NCI-H774 (cell line): ENCODE data around the gene TMEM116.
"Not testable (repeated sequence)": the region's sequence is repeated elsewhere in the genome, so short reads cannot be mapped to it uniquely, and the experiment has no call there.

Experiments
- DNase-seq: peaks from one replicate; lab custom pipeline; 2025; lab: John Stamatoyannopoulos, UW

TMEM116 gene

GRCh38 chr12:111976291-111976690 lies 36.7 kb downstream of the TMEM116 start:
- no peak for DNase-seq

GRCh38 chr12:111975161-111975931 lies 37.6 kb downstream of the TMEM116 start:
- DNase-seq = no peak

DNA sequence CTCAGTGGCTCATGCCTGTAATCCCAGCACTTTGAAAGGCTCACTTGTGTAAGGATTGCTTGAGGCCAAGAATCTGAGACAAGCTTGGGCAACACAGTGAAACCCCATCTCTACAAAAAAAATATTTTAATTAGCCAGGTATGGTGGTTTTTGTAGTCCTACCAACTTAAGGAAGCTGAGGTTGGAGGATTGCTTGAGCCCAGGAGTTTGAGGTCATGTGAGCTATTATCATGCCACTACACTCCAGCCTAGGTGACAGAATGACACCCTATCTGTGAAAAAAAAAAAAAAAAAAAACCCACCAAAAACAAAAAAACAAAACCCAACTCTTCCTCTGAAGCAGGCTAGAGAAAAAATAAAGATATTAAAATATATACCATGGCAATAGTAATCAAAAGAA lies 41.2 kb downstream of the TMEM116 start:
- DNase-seq = no peak

DNA sequence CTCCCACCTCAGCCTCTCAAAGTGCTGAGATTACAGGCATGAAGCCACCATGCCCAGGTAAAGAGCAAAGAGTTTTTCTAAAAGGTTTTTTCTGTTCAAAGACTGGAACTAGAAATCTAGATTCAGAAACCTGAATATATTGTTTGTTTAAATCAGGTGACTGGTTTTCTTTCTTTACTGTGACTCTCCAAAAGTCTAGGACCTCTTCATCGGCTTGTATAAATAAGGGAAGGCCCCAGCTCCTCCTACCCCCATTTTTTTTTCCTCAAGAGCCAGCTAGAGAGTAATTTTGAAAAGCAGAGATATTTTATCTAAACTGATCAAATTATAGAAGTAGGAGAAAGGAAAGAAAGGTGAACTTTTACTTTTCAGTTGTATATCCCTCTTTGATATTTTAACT lies 48.0 kb downstream of the TMEM116 start:
- peak; percentile 48 for DNase-seq

DNA sequence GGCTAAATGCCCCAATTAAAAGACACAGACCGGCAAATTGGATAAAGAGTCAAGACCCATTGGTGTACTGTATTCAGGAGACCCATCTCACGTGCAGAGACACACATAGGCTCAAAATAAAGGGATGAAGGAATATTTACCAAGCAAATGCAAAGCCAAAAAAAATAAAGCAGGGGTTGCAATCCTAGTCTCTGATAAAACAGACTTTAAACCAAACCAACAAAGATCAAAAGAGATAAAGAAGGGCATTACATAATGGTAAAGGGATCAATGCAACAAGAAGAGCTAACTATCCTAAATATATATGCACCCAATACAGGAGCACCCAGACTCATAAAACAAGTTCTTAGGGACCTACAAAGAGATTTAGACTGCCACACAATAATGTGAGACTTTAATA lies 53.4 kb downstream of the TMEM116 start:
- DNase-seq = not testable (repeated sequence)

GRCh38 chr12:111957224-111957623 lies 55.7 kb downstream of the TMEM116 start:
- not testable (repeated sequence) for DNase-seq

GRCh38 chr12:111954969-111955368 lies 58.0 kb downstream of the TMEM116 start:
- no peak for DNase-seq

GRCh38 chr12:111953455-111953854 lies 59.5 kb downstream of the TMEM116 start:
- DNase-seq = no peak

DNA sequence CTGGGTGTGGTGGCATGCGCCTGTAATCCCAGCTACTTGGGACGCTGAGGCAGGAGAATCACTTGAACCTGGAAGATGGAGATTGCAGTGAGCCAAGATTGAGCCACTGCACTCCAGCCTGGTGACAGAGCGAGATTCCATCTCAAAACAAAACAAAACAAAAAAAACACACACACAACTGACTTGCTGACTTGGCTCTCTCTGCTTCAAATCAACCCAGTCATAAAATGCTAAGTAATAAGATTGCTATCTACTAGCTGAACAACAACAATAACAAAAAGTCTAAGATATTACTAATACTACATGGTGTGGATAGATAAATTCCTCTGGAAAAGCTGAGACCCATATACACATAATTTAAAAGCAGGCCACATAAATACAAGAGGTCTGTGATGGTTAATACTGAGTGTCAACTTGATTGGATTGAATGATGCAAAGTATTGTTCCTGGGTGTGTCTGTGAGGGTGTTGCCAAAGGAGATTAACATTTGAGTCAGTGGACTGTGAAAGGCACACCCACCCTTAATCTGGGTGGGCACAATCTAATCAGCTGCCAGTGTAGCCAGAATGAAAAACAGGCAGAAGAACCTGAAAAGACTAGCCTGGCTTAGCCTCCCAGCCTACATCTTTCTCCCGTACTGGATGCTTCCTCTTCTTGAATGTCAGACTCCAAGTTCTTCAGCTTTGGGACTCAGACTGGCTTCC lies 60.7 kb downstream of the TMEM116 start:
- not testable (repeated sequence) for DNase-seq

- DNase-seq = not testable (repeated sequence)
Observed at GRCh38 chr12:111950961-111951676, 61.8 kb downstream of the TMEM116 start.

DNA sequence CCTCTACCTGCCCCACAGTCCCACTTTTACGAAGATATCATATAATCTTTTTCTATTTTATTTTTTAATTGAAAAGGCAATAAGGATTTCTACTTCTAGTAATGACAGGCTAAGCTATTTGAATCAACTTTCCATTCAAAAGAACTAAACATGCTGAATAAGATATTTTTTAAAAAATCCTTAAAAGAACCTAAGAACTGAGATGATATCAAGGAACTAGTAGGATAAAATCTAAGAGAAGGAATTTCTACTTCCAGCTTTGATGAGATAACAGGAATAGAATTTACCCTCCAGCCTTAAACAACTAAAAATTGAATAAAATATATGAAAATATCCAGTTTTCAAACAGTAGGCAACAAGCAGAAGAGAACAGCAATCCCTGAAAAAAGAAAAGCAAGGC lies 69.0 kb downstream of the TMEM116 start:
- DNase-seq = no peak

- DNase-seq = no peak
Observed at GRCh38 chr12:111942557-111942956, 70.4 kb downstream of the TMEM116 start.

- no peak for DNase-seq
Observed at GRCh38 chr12:111937429-111937828, 75.5 kb downstream of the TMEM116 start.

- DNase-seq = no peak
Observed at GRCh38 chr12:111936869-111937268, 76.1 kb downstream of the TMEM116 start.

- DNase-seq = no peak
Observed at GRCh38 chr12:111932241-111932640, 80.7 kb downstream of the TMEM116 start.

DNA sequence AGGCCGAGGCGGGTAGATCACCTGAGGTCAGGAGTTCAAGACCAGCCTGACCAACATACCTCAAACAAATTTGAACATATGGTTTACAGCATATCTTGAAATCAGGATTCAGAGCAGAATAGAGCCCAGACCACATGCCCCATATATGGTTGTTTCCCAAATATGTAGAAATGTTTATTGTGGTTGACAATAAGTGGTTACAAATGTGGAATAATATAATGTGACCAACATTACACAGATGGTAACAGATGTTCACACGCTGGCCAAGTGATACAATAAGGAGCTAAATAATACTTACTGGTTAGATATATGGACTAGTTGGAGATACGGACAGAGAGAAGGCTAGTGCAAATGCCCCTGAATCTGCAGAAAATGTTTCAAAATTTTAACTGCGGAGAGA lies 85.6 kb downstream of the TMEM116 start:
- DNase-seq = no peak

DNA sequence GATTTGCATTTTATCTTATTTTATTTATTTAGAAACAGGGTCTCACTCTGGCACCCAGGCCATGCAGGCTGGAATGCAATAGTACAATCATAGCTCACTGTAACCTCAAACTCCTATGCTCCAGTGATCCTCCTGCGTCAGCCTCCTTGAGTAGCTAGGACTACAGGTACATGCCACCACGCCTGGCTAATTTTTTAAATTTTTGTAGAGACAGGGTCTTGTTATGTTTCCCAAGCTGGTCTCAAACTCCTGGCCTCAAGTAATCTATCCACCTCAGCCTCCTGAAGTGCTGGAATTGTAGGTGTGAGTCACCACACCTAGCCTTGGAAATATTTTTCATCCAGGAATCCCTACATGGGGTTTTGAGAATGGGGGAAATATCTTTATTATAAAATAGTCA lies 86.3 kb downstream of the TMEM116 start:
- no peak for DNase-seq

GRCh38 chr12:111925171-111925570 lies 87.8 kb downstream of the TMEM116 start:
- DNase-seq = no peak

- no peak for DNase-seq
Observed at GRCh38 chr12:111907740-111908139, 105.2 kb downstream of the TMEM116 start.

DNA sequence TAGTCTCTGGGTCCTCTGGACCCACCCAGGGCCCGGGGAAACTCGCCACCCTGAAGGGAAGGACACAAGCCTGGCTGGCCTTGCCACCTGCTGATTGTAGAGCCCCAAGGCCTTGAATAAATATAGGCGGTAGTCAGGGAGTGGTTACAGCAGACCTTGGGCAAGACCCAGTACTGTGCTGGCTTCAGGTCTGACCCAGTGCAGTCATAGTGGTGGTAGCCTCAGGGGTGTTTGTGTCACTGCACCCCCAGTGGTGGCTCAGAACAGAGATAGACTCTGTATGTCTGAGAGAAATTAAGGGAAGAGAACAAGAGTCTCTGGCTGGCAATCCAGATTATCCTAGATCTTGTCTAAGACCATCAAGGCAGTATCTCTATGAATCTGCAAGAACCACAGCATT lies 107.5 kb downstream of the TMEM116 start:
- DNase-seq = no peak

DNA sequence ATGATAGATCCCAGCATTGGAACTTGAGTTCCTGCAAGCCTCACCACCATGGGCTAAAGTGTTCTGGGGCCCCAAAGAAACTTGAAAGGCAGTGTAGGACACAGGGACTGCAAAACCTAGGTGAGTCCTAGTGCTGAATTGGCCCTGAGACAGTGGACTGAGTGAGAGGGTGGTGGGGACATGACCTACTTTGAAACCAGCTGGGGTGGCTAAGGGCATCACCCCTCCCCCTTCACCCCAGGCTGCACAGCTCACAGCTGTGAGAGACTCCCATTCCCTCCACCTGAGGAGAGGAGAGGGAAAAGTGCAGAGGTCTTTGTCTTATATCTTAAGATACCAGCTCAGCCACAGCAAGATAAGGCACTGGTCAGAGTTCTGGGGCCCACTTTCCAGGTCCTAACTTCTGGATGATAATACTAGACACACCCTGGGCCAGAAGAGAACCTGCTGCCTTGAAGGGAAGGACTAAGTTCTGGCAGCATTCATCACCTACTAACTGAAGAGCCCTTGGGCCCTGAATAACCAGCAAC lies 108.5 kb downstream of the TMEM116 start:
- DNase-seq = no peak

DNA sequence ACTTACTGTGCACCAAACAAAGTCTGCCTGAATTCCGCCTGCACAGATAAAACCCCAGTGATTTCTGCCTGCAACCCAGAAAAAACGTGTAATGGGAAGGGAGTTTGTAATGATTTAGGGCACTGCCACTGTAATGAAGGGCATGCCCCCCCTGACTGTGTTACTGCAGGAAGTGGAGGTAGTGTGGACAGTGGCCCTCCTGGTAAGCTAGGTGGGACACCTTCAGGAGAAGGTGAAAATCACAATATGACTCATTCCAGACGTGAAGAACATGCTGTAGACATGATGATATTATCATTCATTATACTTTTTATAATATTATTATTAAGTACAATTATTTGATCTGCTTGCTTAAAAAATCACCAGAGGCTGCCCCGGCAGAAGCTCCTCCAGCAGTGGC lies 111.8 kb downstream of the TMEM116 start:
- DNase-seq = no peak

- no peak for DNase-seq
Observed at GRCh38 chr12:111894556-111894955, 118.4 kb downstream of the TMEM116 start.
